GM18520 (cell line): ENCODE data around the gene A1BG.
A peak's percentile ranks its signal among the peaks of the same experiment; 100 is the strongest.
"Not testable (repeated sequence)": the region's sequence is repeated elsewhere in the genome, so short reads cannot be mapped to it uniquely, and the experiment has no call there.

Experiments used
- ATAC-seq: cut with Tn5 transposase; IDR thresholded peaks from one replicate; pipeline ENCODE4 v1.9.1; 2021; ENCODE audit not compliant: unreplicated experiment

A1BG gene

DNA sequence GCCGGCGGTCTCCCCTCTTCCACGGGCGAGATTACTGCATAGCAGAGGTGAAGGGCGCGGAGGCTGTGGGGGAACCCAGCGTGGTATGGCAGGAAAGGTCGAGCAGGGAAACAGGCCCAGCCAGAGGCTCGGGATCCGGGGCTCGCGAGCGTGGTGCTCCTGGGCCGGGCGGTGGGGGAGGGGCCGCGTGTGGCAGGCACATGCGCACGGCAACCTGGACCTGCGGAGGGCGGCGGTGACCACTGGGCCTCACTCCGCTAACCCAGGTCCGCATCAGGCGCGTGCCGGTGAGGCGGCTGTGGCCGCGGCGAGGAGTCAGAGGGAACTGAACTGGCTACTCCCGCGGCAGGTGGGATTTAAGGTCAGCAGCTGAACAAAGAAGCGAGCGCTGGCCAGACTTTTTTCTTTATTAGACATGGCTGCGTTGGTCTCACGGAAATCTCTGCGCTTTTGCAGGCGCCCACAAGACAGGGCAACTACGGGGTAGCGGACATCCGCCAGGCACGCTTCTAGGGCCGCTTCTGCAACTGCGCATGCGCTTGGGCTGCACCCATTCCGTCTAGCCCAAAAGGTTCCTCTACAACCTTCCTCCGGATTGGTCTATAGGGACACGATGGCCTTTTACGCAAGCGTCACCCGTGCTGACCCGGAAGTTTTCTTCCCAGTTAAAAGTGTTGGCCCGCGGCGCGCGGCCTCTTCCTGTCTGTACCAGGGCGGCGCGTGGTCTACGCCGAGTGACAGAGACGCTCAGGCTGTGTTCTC lies 33.5 kb upstream of the A1BG start, which contains the start of gene RPS5:
RPS5 (plus strand) TSS at position 694 of the 762 bp plus-strand sequence. CDS start 869 bp downstream, outside the sequence.
- peak; percentile 87 for ATAC-seq

DNA sequence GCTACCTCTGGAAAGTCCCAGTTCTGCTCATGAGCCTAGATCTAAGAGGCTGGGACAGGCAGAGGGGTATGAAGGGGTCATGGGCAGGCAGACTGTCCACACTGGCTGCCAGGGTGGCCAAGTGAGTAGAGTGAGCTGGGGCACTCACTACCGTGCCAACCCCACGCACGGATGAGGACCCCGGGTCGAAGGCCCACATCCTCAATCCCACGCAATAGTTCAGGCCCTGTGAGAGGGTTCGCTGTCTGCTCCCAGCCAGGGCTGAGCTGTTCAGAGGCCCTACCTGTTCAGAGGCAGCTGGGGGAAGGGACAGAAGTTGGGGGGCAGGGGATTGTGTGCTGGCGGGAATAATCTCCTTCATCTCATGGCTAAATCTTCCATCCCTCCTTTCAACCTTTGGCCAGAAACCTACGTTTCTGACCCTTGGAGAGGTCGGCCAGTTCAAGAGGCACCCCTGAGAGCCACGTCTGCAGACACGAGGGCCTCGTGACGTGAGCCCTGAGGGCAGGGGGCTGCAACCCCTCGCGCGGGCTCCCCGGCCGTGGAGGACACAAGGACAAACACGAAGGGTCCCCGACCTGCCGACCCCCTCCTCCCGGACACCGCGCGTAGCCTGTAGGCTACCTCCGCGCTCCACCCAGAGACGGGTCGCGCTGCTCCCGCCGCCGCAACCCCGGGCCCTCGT lies 32.7 kb upstream of the A1BG start:
- ATAC-seq: no peak

DNA sequence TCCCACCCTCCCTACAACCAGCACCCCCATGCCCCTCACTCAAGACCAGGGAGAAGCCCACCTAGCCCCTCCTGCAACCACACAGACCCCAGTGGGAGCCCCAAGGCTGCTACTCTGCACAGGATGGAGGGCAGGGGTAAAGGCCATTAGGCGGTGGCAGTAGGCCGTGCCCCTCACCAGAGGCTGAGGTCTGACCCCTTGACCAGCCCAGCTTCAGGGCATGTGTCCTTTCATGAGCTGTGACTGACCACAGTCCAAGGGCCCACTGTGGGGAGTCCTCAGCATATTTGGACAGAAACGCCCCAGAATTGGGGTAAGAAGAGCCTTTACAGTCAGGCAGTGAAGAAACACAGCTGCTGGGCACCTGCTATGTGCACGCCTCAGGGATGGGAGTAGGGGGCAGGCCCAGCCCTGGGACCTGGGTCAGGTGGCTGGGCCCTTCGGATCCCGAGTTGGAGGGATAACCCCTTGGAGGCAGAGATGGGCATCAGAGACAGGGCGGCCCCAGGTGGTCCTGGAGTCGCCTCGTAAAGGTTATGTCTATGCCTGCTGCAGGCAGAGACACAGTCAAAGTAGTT lies 32.1 kb upstream of the A1BG start:
- ATAC-seq: no peak

DNA sequence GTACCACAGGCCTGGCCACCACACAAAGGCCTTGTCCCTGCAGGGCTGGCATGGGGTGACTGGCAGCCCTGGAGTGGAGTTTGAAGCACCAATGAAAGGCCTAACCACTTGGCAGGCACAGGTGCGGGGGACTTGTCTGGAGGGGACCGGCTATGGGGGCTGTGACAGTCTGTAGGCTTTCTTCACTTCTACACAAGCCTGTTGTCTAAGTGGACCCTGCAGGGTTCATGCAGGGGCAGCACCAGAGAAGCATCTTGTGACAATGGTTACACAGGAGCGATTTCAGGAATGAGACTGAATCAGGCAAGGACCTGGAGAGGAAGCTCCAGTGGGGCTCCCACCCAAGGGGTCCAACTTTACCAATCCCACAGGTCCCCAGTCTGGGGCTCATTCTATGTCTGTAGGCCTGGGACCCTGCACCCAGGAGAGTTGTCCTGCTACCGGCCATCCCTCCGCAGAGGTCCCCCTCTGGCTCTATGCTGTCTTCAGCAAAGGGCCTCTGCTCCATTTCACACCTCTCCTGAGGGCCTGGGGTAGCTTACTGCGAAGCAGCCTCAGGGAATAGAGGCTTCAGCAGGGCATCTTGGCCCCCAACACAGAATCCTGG lies 29.8 kb upstream of the A1BG start:
- no peak for ATAC-seq

DNA sequence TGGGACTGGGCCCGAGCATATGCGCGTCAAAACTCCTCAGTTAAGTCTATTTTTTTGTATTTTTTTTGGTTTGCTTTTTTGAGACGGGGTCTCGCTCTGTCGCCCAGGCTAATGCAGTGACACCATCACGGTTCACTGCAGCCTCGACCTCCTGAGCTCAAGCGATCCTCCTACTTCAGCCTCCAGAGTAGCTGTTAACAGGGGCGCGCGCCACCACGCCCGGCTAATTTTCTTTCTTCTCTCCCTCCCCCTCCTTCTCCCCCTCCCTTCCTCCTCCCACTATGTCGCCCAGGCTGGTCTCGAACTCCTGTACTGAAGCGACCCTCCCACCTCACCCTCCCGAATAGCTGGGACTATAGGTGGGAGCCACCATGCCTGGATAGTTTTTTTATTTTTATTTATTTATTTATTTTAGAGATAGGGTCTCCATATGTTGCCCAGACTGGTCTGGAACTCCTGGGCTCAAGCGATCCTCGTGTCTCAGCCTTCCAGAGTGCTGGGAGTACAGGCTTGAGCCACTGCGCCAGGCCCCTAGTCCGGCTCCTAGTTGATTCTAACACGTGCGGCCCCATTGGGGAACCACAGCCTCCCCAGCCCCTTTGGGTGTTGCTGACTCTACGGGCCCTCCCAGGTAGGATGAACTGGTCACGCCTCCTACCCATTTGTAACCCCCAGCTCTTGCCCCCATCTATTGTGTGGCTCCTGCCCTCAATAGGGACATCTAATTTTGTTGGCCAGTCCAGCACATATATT lies 28.3 kb upstream of the A1BG start:
- ATAC-seq: no peak

DNA sequence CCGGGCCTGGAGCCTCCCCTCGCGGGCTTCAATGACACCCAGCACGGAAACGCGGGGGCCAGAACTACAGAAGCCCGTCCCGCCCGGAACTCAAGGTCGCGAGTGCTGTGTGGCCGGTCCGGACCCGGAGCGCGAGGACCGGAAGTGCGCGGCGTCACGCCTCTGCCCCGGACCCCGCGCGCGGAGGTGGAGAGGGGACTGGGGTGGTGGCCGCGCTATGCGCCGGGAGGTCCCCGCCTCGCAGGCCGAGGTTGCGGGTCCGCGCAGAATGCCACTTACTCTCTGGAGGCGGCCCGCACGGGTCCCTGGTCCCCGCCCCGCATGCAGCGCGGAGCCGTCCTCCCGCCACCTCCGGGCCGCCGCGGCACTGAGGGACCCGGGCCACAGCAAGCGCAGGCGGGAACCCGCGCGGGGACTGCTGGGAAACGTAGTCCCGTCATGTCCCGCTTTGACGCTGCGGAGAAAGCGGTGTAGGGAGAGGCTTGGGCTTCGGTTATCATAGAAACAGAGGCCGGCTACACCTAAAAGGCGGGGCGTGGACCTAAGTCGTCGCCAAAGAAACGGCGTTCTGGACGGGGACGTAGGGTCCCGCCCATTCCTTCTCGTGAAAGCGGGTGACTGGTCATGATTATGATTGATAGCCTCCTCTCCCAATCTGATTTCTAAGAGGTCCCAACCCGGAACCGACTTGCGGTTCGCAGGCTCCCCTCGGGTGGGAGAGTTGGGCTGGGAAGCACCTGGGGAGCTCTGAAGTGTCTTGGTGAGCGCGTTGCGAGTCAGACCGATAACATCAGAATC lies 27.6 kb upstream of the A1BG start, which contains the start of gene ZNF837:
ZNF837 (minus strand) TSS at position 369 of the 798 bp plus-strand sequence. CDS start 11,698 bp downstream, outside the sequence.
- peak; percentile 75 for ATAC-seq

DNA sequence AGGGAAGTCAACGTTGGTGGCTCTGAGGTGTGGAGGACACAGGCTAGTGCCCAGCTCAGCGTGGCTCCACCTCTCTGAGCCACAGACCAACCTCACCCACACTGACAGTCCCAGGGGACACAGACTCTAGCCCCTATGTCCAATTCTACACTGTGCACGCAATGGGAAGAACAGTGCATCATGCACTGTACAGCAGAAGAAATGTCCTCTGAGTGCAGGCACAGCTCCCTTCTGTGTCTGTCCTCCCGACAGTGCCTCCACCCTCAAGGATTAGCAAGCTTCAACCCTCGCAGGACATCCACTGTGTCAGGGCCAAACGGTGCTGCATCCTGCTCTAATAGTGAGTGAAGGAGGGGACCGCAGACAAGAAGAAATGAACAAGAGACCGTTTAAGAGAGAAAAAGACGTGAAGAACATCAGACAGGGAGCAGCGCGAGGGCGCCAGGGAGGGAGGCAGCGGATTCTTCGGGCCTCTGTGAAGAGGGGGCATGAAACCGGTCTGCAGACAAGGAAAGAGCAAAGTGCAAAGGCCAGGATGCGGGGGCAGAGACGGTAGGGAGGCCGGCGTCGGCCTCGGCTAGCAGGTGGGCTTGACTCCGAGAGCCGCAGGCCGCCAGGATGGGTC lies 26.9 kb upstream of the A1BG start:
- no peak for ATAC-seq

DNA sequence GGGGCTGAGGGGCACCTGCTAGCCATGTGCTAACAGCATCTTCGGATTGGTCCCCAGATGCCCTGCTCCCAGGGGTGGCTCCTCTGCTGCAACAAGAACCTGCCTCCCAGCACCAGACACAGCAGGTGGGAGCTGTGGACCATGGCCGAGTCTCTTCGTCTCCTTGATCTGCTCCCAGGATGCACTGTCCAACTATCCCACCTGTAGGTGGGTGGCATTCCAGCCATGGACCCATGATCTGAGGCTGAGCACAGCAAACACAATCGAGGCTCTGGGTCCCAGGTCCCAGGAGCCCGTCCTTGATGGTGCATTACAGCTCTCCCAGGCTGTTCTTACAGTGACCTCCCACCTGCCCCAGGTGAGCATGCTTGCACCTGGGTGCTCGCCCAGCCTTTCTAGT lies 26.0 kb upstream of the A1BG start:
- no peak for ATAC-seq

DNA sequence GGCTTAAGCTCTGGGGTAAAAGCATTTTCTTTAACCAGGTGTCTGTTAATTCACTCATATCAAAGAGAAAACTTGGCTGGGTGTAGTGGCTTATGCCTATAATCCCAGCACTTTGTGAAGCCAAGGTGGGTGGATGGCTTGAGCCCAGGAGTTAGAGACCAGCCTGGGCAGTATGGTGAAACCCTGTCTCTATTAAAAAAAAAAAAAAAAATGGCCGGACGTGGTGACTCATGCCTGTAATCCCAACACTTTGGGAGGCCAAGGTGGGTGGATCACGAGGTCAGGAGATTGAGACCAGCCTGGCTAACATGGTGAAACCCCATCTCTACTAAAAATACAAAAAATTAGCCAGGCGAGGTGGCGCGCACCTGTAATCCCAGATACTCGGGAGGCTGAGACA lies 23.4 kb upstream of the A1BG start:
- not testable (repeated sequence) for ATAC-seq

DNA sequence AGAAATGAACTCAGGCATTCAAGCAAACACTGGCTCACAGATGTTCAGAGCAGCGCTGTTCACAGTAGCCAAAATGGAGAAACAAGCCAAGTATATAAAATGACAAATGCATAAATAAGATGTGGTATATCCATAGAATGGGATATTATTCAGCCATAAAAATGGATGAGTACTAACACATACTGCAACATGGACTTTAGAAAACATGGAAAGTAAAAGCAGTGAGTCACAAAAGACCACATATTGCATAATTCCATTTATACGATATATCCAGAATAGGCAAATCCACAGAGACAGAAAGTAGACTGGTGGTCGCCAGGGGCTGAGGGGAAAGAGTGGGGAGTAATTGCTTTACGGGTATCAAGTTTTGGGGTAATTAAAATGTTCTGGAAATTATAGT lies 20.9 kb upstream of the A1BG start:
- no peak for ATAC-seq

DNA sequence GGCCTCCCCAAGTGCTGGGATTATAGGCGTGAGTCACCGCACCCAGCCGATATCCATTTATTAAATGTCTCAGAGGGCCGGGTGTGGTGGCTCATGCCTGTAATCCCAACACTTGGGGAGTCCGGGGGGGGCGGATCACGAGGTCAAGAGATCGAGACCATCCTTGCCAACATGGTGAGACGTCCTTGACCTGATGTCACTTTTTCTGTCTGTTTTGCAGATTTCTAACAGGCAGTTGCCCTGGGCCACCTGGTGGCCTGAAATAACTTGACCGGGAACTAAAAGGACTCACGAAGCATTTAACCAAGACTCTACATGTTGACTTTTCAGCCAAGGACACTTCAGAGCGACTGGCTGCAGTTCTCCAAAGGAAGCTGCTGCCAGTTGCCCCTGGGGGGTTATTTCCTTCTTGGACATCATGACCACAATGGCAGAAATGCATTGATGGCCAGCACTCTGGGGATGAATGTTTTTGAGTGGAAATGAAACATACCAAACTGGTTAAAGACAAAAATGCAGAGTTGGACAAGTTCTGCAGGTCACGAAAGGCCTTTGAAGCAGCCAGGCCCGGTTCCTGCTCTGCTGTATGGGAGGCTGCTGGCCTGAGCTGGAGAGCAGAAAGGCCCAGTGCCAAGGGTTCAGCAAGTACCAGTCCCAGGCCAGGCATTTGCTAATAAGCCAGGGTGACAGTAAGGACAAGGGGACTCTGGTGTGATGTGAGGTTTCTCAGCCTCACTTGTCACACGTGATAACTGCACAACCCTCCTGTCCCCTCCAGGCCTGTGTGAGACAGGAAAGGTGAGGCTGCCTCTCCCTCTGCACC lies 19.2 kb upstream of the A1BG start:
- no peak for ATAC-seq

DNA sequence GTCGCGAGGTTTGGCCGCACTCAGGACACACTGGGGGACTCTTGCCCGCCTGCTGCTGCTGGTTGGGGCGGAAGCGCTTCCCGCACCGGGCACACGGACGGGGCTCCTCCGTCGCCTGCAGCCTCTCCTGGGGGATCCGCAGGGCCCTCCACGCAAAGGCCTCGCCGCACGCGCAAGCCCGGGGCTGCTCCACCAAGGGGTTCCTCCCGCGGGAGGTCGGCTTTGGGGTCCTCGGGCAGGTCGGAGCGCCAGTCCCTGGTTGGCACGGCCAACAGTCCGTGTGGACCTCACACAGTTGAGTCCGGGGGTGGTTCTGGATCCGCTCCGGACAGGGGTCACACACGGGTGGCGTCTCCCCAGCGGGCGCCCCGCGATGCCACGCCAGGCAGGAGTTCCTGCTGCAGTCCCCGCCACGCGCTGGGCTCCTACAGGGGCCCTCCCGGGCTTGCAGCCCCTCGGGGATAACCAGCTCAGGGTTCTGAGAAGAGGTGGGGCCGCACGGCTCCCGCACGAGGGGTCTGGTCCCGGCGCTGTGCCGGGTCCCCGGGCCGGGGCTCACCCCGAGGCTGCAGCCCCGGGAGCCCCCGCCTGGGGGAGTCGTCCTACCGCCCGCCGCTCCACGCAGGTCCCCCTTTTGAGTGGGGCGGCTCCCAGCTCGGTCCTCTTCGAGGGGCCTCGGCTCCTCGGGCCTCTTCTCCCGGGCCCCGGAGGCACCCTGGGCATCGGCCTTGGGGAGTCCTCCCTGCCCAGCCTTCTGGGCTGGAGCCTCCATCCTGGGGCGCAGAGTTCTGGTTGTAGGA lies 15.5 kb upstream of the A1BG start:
- ATAC-seq: no peak

DNA sequence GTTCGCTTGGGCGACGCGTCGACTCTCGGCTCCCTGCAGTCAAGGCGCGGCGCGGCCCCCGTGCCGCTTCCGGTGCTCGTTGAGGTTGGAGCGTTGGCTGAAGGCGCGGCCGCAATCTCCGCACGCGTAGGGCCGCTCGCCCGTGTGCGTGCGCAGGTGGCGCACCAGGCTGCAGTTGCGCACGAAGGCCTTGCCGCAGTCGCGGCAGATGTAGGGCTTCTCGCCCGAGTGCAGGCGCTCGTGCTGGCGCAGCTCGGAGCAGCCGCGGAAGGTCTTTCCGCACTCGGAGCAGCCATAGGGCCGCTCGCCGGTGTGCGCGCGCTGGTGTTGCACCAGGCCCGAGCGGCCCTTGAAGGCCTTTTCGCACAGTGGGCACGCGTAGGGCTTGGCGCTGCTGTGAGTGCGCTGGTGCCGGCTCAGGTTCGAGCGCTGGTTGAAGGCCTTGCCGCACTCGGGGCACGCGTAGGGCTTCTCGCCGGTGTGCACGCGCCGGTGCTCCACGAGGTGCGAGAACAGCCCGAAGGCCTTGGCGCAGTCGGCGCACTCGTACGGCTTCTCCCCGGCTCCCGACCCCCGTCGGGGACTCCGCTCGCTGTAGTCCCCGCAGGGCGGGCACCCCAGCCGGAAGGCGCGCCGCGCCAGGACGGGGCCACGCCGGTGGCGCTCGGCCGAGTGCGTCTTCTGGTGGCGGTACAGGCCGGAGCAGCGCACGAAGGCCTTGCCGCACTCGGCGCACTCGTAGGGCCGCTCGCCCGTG lies 14.6 kb upstream of the A1BG start:
- no peak for ATAC-seq

DNA sequence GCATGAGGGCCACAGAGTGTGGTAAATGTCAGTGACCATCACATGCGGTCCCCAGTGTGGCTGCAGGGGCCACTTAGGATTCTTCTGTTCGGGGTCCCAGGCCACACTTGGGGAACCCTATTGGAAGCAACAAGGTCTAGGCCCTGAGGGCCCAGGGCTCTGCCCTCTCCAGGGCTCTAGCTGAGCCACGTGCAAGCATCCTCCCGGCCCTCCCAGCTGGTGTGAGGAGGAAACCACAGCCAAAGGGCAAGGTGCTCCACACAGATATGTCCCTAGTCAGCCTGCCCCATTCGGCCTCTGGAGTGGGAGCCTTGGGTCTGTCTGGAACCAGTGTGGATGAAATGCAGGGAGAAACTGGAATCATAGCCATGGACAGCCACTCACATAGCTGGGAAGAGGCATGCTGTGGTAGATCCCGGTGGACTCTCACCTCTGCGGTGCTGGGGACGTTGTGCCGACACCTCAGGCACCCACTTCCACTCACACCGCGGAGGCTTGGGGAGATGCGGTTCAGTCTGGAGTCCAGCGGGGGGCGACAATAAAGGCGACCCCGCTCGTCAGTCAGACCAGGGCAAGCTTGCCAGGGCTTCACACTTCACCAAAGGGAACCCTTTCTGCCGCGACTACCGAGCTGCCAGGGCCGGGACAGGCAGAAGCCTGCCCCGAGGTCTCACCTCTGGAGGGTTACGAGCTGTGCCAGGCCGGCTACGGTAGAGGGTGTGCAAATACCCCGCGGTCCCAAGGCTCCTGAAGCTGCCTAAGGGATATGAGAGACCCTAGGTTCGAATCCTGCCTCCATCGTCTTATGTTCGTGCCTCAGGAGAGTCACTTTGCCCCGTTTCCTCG lies 13.5 kb upstream of the A1BG start:
- ATAC-seq: no peak

DNA sequence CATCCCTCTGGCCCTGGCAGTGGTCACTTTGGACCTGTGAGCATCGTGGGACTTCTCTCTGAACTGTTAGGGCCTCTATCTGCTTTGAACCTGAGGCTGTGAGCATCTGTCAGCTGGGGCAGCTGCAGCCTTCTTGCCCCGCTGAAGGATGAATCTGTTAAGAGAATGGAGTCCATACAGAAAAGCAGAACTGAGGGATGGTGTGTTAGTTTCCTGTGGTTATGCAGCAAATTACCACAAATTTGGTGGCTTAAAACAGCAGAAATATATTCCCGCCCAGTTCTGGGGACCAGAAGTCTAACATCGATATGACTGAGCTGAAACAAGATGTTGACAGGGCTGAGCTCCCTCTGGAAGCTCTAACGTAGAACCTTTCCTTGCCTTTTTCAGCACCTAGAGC lies 10.9 kb upstream of the A1BG start:
- no peak for ATAC-seq

DNA sequence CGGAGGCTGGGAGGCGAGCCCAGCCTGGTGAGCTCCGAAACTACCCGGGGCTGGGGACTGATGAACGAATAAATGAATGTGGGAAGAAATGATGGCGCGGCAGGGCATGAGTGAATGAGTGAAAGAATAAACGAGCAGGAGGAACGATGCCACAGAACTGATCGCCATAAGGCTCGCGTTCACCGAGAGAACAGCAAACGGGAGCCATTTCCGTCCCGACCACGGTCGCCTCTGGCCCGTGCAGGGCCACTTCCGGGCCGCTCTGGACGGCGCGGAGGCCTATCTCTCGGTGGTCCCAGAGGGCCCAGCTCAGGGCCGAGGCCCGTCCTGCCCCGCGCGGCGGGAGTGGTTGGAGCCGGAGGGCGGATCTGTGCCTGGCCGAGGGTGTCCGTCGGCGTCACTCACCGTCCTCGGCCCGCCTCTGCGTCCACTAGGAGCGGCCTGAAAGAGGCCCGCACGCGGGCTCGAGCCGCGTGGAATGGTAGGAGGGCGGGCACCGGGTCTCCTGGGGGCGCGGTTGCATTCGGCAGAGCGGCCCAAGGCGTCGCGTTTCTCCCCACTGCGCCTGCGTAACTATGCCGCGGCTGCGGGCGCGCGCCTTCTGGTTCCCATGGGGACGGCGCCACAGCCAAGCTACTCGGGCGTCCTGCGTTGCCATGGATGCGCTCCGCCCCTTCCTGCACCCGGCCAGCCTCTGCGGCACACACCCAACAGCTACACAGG lies 9.1 kb upstream of the A1BG start, which contains the start of gene ZNF497:
ZNF497 (minus strand) TSS at position 480 of the 723 bp plus-strand sequence. CDS start 5,116 bp downstream, outside the sequence.
- peak; percentile 89 for ATAC-seq
